ENCODE measurements around the gene NARF. TPM values are rescaled to one million over a fixed set of nuclear protein-coding genes. Genes with fewer than 3 reads are reported as not detected.
A peak's percentile ranks its signal among the peaks of the same experiment; 100 is the strongest.

The NARF gene
- total RNA-seq, 6 experiments from 2014 or later: 9.3 to 48.6 (median 21.8) TPM

DNA sequence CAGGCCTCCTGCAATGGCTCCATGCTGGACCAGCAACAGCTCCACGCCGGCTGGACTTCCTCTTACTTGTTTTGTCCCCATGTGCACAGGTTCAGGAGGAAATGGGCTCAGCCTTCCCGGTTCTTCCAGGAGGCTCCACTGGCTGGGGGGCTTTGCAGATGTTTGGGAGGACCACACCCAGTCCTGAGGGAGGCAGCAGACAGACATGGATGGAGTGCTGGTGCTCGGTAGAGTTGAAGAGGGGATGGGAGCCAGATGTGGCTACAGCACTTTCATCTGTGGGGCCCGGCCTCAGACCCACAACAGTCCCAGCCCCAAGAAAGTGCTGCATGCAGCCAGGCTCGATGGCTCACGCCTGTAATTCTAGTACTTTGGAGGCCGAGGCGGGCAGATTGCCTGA is 21.8 kb downstream of the NARF start:
- no peak for ATAC-seq
- Histone ChIP-seq H3K4me1 (peaks cover 0 to 8% (median 3%) of the 10 kb centered on the region in 4 donors), H3K36me3 (peaks cover 0 to 40% (median 13%) of the 10 kb centered on the region in 4 donors), H3K27me3 (no peaks in the 10 kb centered on the region), H3K9me3 (no peaks in the 10 kb centered on the region), H3K27ac (no peak overlapping the region), H3K4me3 (no peak overlapping the region)
- WGBS (ENCODE audit: insufficient coverage, low coverage, low lambda C conversion rate, missing lambda C conversion rate): no CpG with 5 or more reads among the region's 9 CpGs
- DNase-seq: no peak
- no peak for TF ChIP-seq POLR2A (IDR thresholded peaks at IDR 0.05)
- TF ChIP-seq, protein P1, sequence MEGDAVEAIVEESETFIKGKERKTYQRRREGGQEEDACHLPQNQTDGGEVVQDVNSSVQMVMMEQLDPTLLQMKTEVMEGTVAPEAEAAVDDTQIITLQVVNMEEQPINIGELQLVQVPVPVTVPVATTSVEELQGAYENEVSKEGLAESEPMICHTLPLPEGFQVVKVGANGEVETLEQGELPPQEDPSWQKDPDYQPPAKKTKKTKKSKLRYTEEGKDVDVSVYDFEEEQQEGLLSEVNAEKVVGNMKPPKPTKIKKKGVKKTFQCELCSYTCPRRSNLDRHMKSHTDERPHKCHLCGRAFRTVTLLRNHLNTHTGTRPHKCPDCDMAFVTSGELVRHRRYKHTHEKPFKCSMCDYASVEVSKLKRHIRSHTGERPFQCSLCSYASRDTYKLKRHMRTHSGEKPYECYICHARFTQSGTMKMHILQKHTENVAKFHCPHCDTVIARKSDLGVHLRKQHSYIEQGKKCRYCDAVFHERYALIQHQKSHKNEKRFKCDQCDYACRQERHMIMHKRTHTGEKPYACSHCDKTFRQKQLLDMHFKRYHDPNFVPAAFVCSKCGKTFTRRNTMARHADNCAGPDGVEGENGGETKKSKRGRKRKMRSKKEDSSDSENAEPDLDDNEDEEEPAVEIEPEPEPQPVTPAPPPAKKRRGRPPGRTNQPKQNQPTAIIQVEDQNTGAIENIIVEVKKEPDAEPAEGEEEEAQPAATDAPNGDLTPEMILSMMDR (IDR thresholded peaks at IDR 0.05): no peak
- intact Hi-C loops (cut with DNase I): no loop called here

- ATAC-seq (peak; percentile 64 to 86 (median 74)), DNase-seq (peak in 1 of 3 donors; percentile 65)
Measured at GRCh38 chr17:82483204-82483660, 24.7 kb downstream of the NARF start.

GRCh38 chr17:82483836-82484235 is 25.3 kb downstream of the NARF start:
- intact Hi-C loops (cut with DNase I): no loop called here
- Histone ChIP-seq H3K4me3 (no peak overlapping the region), H3K4me1 (peaks cover 0 to 8% (median 3%) of the 10 kb centered on the region in 4 donors), H3K36me3 (peaks cover 0 to 56% (median 15%) of the 10 kb centered on the region in 4 donors), H3K27ac (peak overlapping the region in 2 of 3 donors; percentile 23 to 79), H3K9me3 (no peaks in the 10 kb centered on the region), H3K27me3 (no peaks in the 10 kb centered on the region)
- WGBS (ENCODE audit: insufficient coverage, low coverage, low lambda C conversion rate, missing lambda C conversion rate): 93% methylated on average over 4 of the region's 9 CpGs
- DNase-seq (no peak), ATAC-seq (peak in 2 of 4 donors; percentile 22 to 30)
- TF ChIP-seq POLR2A (IDR thresholded peaks at IDR 0.05): no peak
- TF ChIP-seq, protein P1 (IDR thresholded peaks at IDR 0.05): no peak

More at GRCh38 chr17:82483204-82483660, 24.7 kb downstream of the NARF start:
- TF ChIP-seq POLR2A (IDR thresholded peaks at IDR 0.05): no peak
- TF ChIP-seq, protein P1 (IDR thresholded peaks at IDR 0.05): no peak
- peaks cover 0 to 58% (median 16%) of the 10 kb centered on the region in 4 donors for H3K36me3 ChIP-seq
- no peaks in the 10 kb centered on the region for H3K27me3 ChIP-seq
- no peak overlapping the region for H3K4me3 ChIP-seq
- intact Hi-C loops (cut with DNase I): no loop called here
- peak overlapping the region in 2 of 3 donors; percentile 43 to 79 for H3K27ac ChIP-seq
- peaks cover 0 to 8% (median 3%) of the 10 kb centered on the region in 4 donors for H3K4me1 ChIP-seq
- WGBS (ENCODE audit: insufficient coverage, low coverage, low lambda C conversion rate, missing lambda C conversion rate): 39% methylated on average over 6 of the region's 6 CpGs
- no peaks in the 10 kb centered on the region for H3K9me3 ChIP-seq

DNA sequence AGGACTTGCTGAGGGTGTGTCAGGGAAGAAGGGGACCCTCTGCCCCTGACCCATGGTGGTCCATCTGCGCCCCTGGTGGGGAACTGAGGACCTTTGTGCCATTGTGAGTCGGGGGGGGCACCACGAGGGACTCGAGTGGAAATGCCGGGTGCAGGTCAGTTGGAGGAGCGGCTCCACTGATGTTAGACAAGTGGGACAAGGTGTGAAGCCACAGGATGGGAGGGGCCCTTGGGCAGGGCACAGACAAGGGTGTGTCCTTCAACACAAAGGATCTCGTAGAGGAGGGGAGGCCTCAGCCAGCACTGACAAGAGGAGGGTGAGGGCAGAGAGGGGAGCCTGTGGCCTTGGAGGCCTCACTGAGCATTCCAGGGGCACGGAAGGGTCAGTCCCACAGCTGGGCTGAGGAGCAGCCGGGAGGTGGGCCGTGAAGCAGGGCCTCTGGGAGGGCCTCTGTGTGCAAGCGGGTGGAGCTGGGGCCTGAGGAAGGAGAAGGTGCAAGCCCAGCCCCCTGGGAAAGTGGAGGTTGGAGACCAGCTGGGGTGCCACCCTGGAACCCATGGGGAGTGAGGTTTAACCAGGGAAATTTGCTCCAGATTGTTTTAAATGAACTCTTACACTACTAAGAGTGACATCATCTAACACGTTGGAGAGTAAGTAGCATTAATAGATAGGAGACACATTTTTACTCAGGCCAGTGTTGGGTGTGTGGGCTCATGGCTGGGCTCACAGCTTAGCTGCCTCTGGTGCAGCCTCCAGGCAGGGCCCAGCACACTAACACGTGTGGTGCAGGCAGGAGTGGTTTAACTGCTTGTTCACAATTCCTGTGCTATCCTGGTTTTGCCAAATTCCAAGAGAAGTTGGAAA is 27.9 kb downstream of the NARF start:
- Histone ChIP-seq H3K27me3 (no peaks in the 10 kb centered on the region), H3K9me3 (no peaks in the 10 kb centered on the region), H3K4me3 (no peak overlapping the region), H3K4me1 (peaks cover 0 to 8% (median 3%) of the 10 kb centered on the region in 4 donors), H3K36me3 (peaks cover 0 to 38% (median 8%) of the 10 kb centered on the region in 4 donors), H3K27ac (no peak overlapping the region)
- TF ChIP-seq, protein P1 (IDR thresholded peaks at IDR 0.05): no peak
- no peak for TF ChIP-seq POLR2A (IDR thresholded peaks at IDR 0.05)
- DNase-seq: no peak
- 81% methylated on average over 9 of the region's 13 CpGs for WGBS (ENCODE audit: insufficient coverage, low coverage, low lambda C conversion rate, missing lambda C conversion rate)
- ATAC-seq: no peak
- intact Hi-C loops (cut with DNase I): no loop called here
